GM12872 (cell line): ENCODE results near the gene OSBP.

Experiments
- CTCF ChIP-seq: IDR thresholded peaks from 3 replicates; pipeline ENCODE4 v1.5.1; 2011; ENCODE audit warnings: low read depth, mild to moderate bottlenecking, low read length, moderate library complexity; ENCODE audit not compliant: insufficient read depth

Gene OSBP

DNA sequence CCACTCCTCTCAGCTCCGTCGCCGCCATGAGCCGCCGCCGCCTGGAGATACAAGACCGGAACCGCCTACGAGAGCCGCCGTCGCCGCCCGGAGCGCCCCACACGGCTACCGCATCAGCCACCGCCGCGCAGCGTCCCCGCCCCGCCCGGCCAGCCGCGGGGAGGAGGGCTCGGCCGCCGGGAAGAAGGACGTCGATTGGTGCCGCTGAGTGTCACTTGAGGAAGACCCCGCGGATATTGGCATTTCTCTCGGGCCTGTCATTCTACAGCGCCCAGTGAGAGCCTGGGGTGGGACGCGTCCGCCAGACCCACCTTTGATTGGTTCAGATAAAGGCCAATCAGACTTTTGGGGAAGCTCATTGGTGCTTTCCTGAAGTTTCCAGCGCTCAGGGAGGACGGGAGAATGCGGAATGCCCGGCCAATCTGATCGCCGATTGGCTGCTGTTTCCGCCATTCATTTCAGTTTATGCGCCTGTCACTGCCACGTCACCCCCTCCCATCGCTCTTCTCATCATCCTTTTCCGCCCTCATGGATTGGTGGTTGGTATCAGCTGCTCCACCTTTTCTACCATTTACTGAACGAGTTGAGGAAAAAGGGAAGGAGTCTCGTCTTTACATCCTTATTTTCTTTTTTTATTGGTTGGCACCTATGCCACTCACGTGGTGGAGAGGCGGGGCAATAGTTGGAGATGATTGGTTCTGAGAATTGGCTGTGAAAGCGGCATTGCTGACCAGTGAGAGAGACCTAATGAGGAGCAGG, at the start of gene OSBP:
Gene OSBP, minus strand, starts transcription at position 138 of the 759 bp plus-strand sequence. Its CDS starts 110 bp downstream, at position 28.
- TF ChIP-seq CTCF = no peak

GRCh38 chr11:59660621-59661020, 45.0 kb upstream of the OSBP start:
- no peak for TF ChIP-seq CTCF

DNA sequence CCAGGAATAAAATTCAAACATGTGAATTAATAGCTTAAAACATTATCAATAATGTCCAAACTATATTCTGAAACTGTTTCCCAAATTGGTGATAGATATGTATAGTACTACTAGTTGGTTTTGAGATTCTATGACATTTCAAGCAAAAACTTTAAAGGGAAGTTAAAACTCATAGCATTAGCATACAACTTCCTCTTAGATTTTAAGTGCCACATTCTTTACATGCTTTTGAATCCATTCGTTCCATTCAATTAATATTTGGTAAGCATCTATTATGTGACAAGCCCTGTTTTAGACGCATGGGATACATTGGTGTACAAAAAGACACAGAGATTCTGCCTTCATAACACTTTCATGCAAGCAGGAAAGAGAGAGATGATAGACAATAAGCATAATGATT, 44.4 kb upstream of the OSBP start:
- TF ChIP-seq CTCF = no peak

- no peak for TF ChIP-seq CTCF
Measured at GRCh38 chr11:59658036-59658435, 42.5 kb upstream of the OSBP start.

GRCh38 chr11:59654893-59655292, 39.3 kb upstream of the OSBP start:
- TF ChIP-seq CTCF = no peak

- no peak for TF ChIP-seq CTCF
Measured at GRCh38 chr11:59647245-59647980, 31.8 kb upstream of the OSBP start.

DNA sequence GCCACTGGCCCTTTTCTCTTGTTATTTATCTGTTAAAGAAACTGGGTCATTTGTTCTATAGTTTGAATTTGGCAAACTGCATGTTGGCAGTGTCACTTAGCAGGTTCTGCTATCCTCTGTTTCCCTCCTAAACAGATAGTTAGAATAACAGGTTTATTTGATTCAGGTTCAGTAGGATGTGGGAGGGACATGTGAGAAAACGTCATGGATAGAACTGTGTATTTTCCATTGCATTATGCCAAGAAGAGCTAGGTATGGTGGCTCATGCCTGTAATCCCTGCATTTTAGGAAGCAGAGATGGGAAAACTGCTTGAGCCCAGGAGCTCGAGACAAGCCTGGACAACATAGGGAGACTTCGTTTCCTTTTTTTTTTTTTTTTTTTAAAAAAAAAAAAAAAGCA, 29.0 kb upstream of the OSBP start:
- TF ChIP-seq CTCF = no peak
